Body of pancreas (tissue), 4 donors: ENCODE data around the gene CDK17.

Experiments used
- POLR2A ChIP-seq, 3 donors: fragments of 450-650 bp; IDR thresholded peaks; one replicate each; pipeline ENCODE4 v1.6.1; 2016; ENCODE audit warnings: antibody characterized with exemption in 3 of 3, mild to moderate bottlenecking in 2 of 3
- TF ChIP-seq, protein P1 (sequence below), 7 experiments: fragments of 450-650 bp in 4 of 7; fragments of 200-600 bp in 3 of 7; sonication (generic) in 3 of 7; IDR thresholded peaks; one replicate each; pipeline ENCODE4 v1.5.1; 2016 to 2019; ENCODE audit warnings: antibody characterized with exemption in 7 of 7

DNA sequence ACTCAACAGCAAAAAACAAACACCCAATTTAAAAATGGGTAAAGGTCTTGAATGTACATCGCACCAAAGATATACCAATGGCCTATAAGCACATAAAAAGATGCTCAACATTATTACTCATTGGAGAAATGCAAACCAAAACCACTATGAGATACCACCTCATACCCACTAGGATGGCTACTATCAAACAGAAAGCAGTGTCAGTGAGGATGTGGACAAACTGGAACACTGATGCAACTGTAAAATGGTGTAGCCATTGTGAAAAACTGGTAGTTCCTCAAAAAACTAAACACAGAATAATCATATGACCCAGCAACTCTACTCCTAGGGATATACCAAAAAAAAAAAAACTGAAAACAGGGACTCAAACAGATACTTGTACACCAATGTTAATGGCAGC lies 49.3 kb downstream of the CDK17 start:
- TF ChIP-seq, protein P1, sequence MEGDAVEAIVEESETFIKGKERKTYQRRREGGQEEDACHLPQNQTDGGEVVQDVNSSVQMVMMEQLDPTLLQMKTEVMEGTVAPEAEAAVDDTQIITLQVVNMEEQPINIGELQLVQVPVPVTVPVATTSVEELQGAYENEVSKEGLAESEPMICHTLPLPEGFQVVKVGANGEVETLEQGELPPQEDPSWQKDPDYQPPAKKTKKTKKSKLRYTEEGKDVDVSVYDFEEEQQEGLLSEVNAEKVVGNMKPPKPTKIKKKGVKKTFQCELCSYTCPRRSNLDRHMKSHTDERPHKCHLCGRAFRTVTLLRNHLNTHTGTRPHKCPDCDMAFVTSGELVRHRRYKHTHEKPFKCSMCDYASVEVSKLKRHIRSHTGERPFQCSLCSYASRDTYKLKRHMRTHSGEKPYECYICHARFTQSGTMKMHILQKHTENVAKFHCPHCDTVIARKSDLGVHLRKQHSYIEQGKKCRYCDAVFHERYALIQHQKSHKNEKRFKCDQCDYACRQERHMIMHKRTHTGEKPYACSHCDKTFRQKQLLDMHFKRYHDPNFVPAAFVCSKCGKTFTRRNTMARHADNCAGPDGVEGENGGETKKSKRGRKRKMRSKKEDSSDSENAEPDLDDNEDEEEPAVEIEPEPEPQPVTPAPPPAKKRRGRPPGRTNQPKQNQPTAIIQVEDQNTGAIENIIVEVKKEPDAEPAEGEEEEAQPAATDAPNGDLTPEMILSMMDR (IDR thresholded peaks at IDR 0.05): no peak
- no peak for TF ChIP-seq POLR2A (IDR thresholded peaks at IDR 0.05)
